Measurements from ENCODE around the gene BTG4. TPM values are rescaled to one million over a fixed set of nuclear protein-coding genes. Genes with fewer than 3 reads are reported as not detected.
A peak's percentile ranks its signal among the peaks of the same experiment; 100 is the strongest.

Gene BTG4
- total and polyA plus RNA-seq, 2 donors (not counting 1 experiment from before 2014, with no cell fraction given), result not detected

DNA sequence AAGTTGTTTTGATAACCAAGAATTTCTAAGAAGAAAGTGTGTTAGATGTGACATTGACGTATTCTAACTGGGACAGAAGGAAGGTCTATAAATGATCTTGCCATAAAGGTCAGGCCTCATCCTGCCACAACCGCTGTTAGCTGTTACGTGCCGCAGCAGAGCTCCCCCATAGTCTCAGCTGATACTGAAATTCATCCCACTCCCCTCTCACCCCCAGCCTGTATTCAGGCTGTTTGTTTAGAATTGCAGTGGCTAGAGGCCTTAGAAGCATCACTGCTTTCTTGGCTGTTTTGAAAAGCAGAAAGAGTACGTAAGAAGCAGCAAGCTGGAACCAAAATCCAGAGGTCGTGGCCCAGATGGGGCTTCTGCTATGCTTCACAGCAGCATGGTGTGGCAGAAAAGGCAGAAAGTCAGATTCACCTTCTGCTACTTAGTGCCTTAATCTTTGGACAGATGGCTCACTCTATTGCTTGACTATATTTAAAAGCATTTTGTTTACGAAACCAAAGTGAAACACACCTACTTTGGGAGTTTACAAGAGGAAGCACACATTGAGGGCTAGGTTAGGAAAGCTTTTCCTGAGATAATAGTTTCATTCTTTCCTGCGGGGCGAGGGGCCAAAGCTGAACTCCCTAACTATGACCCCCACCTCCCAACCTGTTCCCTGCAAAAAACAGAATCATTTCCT lies 27.4 kb upstream of the BTG4 start:
- Histone ChIP-seq H3K9ac (ENCODE audit: low read length) (peak overlapping the region; percentile 55), H3K27me3 (replicated peaks in 1 of 4; ENCODE audit: control extremely low read depth in 1 of 4, control insufficient read depth in 3 of 4, insufficient read depth in 4 of 4, low read length in 3 of 4) (peaks cover 0 to 52% (median 45%) of the 10 kb centered on the region in 4 experiments), H3K36me3 (replicated peaks in 1 of 2; ENCODE audit: control extremely low read depth in 1 of 2, control insufficient read depth in 1 of 2, extremely low read depth in 1 of 2, insufficient read depth in 2 of 2, low read length in 1 of 2) (no peaks in the 10 kb centered on the region), H3K4me3 (ENCODE audit: control extremely low read depth in 1 of 5, extremely low read depth in 1 of 5, insufficient read depth in 1 of 5, low read depth in 2 of 5, low read length in 4 of 5) (peak overlapping the region in 1 of 5 experiments; percentile 50), H3K4me2 (replicated peaks; ENCODE audit: low read depth, low read length, poor library complexity, severe bottlenecking) (peak overlapping the region; percentile 84), H4K20me1 (ENCODE audit: control insufficient read depth, insufficient read depth, low read length, poor library complexity, severe bottlenecking) (no peaks in the 10 kb centered on the region), H3K27ac (ENCODE audit: low read length in 2 of 2) (no peak overlapping the region), H2AFZ (ENCODE audit: insufficient read depth, low read depth, low read length, poor library complexity, severe bottlenecking) (no peak overlapping the region), H3K9me3 (ENCODE audit: control extremely low read depth in 1 of 3, control insufficient read depth in 2 of 3, insufficient read depth in 1 of 3, low read length in 2 of 3) (peaks cover 0 to 7% (median 0%) of the 10 kb centered on the region in 3 donors), H3K4me1 (ENCODE audit: control insufficient read depth in 2 of 2, insufficient read depth in 2 of 2, low read length in 2 of 2) (peaks cover 20 to 28% of the 10 kb centered on the region in 2 donors), H3K79me2 (ENCODE audit: control insufficient read depth, insufficient read depth, low read length) (no peaks in the 10 kb centered on the region)
- no peaks in the 10 kb centered on the region for H3K9me3 Mint-ChIP-seq (ENCODE audit: insufficient read depth)
- H3K4me1 Mint-ChIP-seq, result peaks cover 11% of the 10 kb centered on the region
- ChIA-PET POLR2A (no interaction called here), CTCF (no interaction called here)
- H3K27me3 Mint-ChIP-seq, result peaks cover 80% of the 10 kb centered on the region
- intact Hi-C loops (cut with micrococcal nuclease), result no loop called here
- no peak overlapping the region for H3K27ac Mint-ChIP-seq
- 85% methylated on average over 5 of the region's 9 CpGs for WGBS (ENCODE audit: insufficient coverage)
- TF ChIP-seq, protein P1, sequence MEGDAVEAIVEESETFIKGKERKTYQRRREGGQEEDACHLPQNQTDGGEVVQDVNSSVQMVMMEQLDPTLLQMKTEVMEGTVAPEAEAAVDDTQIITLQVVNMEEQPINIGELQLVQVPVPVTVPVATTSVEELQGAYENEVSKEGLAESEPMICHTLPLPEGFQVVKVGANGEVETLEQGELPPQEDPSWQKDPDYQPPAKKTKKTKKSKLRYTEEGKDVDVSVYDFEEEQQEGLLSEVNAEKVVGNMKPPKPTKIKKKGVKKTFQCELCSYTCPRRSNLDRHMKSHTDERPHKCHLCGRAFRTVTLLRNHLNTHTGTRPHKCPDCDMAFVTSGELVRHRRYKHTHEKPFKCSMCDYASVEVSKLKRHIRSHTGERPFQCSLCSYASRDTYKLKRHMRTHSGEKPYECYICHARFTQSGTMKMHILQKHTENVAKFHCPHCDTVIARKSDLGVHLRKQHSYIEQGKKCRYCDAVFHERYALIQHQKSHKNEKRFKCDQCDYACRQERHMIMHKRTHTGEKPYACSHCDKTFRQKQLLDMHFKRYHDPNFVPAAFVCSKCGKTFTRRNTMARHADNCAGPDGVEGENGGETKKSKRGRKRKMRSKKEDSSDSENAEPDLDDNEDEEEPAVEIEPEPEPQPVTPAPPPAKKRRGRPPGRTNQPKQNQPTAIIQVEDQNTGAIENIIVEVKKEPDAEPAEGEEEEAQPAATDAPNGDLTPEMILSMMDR (IDR thresholded peaks at IDR 0.05), result no peak
- TF ChIP-seq EZH2 (IDR thresholded peaks at IDR 0.05; ENCODE audit: borderline replicate concordance, insufficient read depth, low read depth, low read length, poor library complexity, severe bottlenecking), result no peak
- DNase-seq (no peak), ATAC-seq (ENCODE audit: low read depth) (no peak)
- peak overlapping the region; percentile 68 for H3K4me3 Mint-ChIP-seq

DNA sequence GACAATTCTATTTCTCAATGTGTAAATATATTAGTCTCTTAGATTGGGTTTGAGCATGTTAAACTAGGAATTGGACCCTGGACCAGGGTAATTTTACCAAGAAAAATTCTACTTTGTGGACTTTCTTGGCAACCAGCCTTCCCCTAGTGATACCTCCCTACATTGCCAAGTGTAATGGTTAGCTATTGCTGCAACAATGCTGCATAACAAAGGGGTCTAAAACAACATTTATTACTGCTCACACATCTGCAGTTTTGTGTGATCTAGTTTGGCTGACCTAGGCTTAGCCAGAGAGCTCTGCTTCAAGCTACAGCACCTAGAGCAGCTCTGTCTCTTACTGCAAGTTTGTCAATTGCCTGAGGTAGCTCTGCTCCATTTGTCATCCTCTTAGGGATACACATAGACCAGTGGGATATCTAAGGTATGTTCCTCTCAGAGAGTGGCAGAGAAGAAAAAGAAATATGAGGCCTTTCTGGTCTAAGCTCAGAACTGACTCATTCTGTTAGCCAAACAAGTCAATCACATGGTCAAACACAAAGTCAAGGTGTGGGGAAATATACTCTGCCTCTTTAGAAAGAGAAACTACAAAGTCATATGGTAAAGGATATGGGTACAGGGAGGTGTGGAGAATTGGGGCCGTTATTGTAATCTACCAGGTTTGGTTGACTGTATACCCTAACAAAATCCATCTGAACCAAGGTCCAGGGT lies 26.4 kb upstream of the BTG4 start:
- Mint-ChIP-seq H3K27ac (no peak overlapping the region), H3K27me3 (peaks cover 81% of the 10 kb centered on the region)
- no peak overlapping the region for H3K27ac ChIP-seq (ENCODE audit: low read length in 2 of 2)

More for the DNA sequence above, 26.4 kb upstream of the BTG4 start:
- no CpG with 5 or more reads among the region's 1 CpG for WGBS (ENCODE audit: insufficient coverage)
- POLR2A ChIA-PET, result no interaction called here
- no peak overlapping the region for H3K4me3 ChIP-seq (ENCODE audit: control extremely low read depth in 1 of 5, extremely low read depth in 1 of 5, insufficient read depth in 1 of 5, low read depth in 2 of 5, low read length in 4 of 5)
- no peaks in the 10 kb centered on the region for H3K9me3 Mint-ChIP-seq (ENCODE audit: insufficient read depth)
- TF ChIP-seq EZH2 (IDR thresholded peaks at IDR 0.05; ENCODE audit: borderline replicate concordance, insufficient read depth, low read depth, low read length, poor library complexity, severe bottlenecking), result no peak
- TF ChIP-seq, protein P1 (IDR thresholded peaks at IDR 0.05), result no peak
- H3K4me1 Mint-ChIP-seq, result peaks cover 11% of the 10 kb centered on the region
- no peak overlapping the region for H2AFZ ChIP-seq (ENCODE audit: insufficient read depth, low read depth, low read length, poor library complexity, severe bottlenecking)
- intact Hi-C loops (cut with micrococcal nuclease), result no loop called here
- no peak overlapping the region for H3K4me3 Mint-ChIP-seq
- H3K9me3 ChIP-seq (ENCODE audit: control extremely low read depth in 1 of 3, control insufficient read depth in 2 of 3, insufficient read depth in 1 of 3, low read length in 2 of 3), result peaks cover 0 to 7% (median 0%) of the 10 kb centered on the region in 3 donors
- H3K36me3 ChIP-seq (replicated peaks in 1 of 2; ENCODE audit: control extremely low read depth in 1 of 2, control insufficient read depth in 1 of 2, extremely low read depth in 1 of 2, insufficient read depth in 2 of 2, low read length in 1 of 2), result no peaks in the 10 kb centered on the region
- no peaks in the 10 kb centered on the region for H4K20me1 ChIP-seq (ENCODE audit: control insufficient read depth, insufficient read depth, low read length, poor library complexity, severe bottlenecking)
- CTCF ChIA-PET, result no interaction called here
- H3K4me2 ChIP-seq (replicated peaks; ENCODE audit: low read depth, low read length, poor library complexity, severe bottlenecking), result no peak overlapping the region
- H3K27me3 ChIP-seq (replicated peaks in 1 of 4; ENCODE audit: control extremely low read depth in 1 of 4, control insufficient read depth in 3 of 4, insufficient read depth in 4 of 4, low read length in 3 of 4), result peaks cover 0 to 51% (median 45%) of the 10 kb centered on the region in 4 experiments
- no peak overlapping the region for H3K9ac ChIP-seq (ENCODE audit: low read length)
- peaks cover 20 to 28% of the 10 kb centered on the region in 2 donors for H3K4me1 ChIP-seq (ENCODE audit: control insufficient read depth in 2 of 2, insufficient read depth in 2 of 2, low read length in 2 of 2)
- ATAC-seq (ENCODE audit: low read depth), result no peak
- no peak for DNase-seq
- no peaks in the 10 kb centered on the region for H3K79me2 ChIP-seq (ENCODE audit: control insufficient read depth, insufficient read depth, low read length)

All from B cell (primary cell).